ENCODE measurements around the gene LIFR. TPM values are rescaled to one million over a fixed set of nuclear protein-coding genes. Genes with fewer than 3 reads are reported as not detected.

LIFR gene
- polyA plus RNA-seq, 1 donor from 2014 or later, result 5.8 TPM

GRCh38 chr5:38466424-38467189 lies 89.8 kb downstream of the LIFR start:
- H3K9me2 ChIP-seq (ENCODE audit: insufficient read depth, low read length), result no peaks in the 10 kb centered on the region
- H3K4me3 ChIP-seq (ENCODE audit: low read length), result no peak overlapping the region
- H4K20me1 ChIP-seq (ENCODE audit: insufficient read depth), result no peaks in the 10 kb centered on the region
- no peak for TF ChIP-seq SMC3 (conservative IDR thresholded peaks at IDR 0.05; ENCODE audit: poor library complexity)
- no peak for TF ChIP-seq EZH2 (IDR thresholded peaks at IDR 0.05; ENCODE audit: borderline replicate concordance, insufficient read depth, low read length, poor library complexity, severe bottlenecking)
- TF ChIP-seq EP300 (conservative IDR thresholded peaks at IDR 0.05; ENCODE audit: poor library complexity, severe bottlenecking), result no peak
- no peak for TF ChIP-seq RAD21 (conservative IDR thresholded peaks at IDR 0.05)
- TF ChIP-seq REST (IDR thresholded peaks at IDR 0.05; ENCODE audit: borderline replicate concordance), result no peak
- TF ChIP-seq CTCF (IDR thresholded peaks at IDR 0.05; ENCODE audit: poor library complexity, severe bottlenecking), result no peak
- TF ChIP-seq TAF1 (IDR thresholded peaks at IDR 0.05; ENCODE audit: low read depth), result no peak
- TF ChIP-seq POLR2AphosphoS5 (IDR thresholded peaks at IDR 0.05), result no peak
- no peak for TF ChIP-seq MXI1 (conservative IDR thresholded peaks at IDR 0.05; ENCODE audit: poor library complexity, severe bottlenecking)
- H2AFZ ChIP-seq (ENCODE audit: low read depth, low read length), result no peak overlapping the region
- no peaks in the 10 kb centered on the region for H3K27me3 ChIP-seq (ENCODE audit: insufficient read depth, low read depth, low read length)
- peaks cover 5% of the 10 kb centered on the region for H3F3A ChIP-seq (ENCODE audit: insufficient read depth, low read length, poor library complexity, severe bottlenecking)
- no peaks in the 10 kb centered on the region for H3K36me3 ChIP-seq (ENCODE audit: insufficient read depth, low read length)
- no peaks in the 10 kb centered on the region for H3K9me3 ChIP-seq (ENCODE audit: low read length)
- no peaks in the 10 kb centered on the region for H3K79me2 ChIP-seq (replicated peaks; ENCODE audit: insufficient read depth, low read length)
- no peak overlapping the region for H3K27ac ChIP-seq (ENCODE audit: low read length)
- H3K4me2 ChIP-seq (ENCODE audit: low read length), result no peak overlapping the region
- no peak overlapping the region for H3K9ac ChIP-seq (ENCODE audit: low read length)

GRCh38 chr5:38465702-38466423 lies 90.6 kb downstream of the LIFR start:
- no peaks in the 10 kb centered on the region for H3K27me3 ChIP-seq (ENCODE audit: insufficient read depth, low read depth, low read length)
- H2AFZ ChIP-seq (ENCODE audit: low read depth, low read length), result no peak overlapping the region
- H3F3A ChIP-seq (ENCODE audit: insufficient read depth, low read length, poor library complexity, severe bottlenecking), result peaks cover 5% of the 10 kb centered on the region
- no peaks in the 10 kb centered on the region for H3K79me2 ChIP-seq (replicated peaks; ENCODE audit: insufficient read depth, low read length)
- H3K4me2 ChIP-seq (ENCODE audit: low read length), result no peak overlapping the region
- no peak overlapping the region for H3K27ac ChIP-seq (ENCODE audit: low read length)
- H3K9me3 ChIP-seq (ENCODE audit: low read length), result no peaks in the 10 kb centered on the region
- no peaks in the 10 kb centered on the region for H3K9me2 ChIP-seq (ENCODE audit: insufficient read depth, low read length)
- H3K4me3 ChIP-seq (ENCODE audit: low read length), result no peak overlapping the region
- TF ChIP-seq EZH2 (IDR thresholded peaks at IDR 0.05; ENCODE audit: borderline replicate concordance, insufficient read depth, low read length, poor library complexity, severe bottlenecking) (no peak), SMC3 (conservative IDR thresholded peaks at IDR 0.05; ENCODE audit: poor library complexity) (no peak), CTCF (IDR thresholded peaks at IDR 0.05; ENCODE audit: poor library complexity, severe bottlenecking) (no peak), RAD21 (conservative IDR thresholded peaks at IDR 0.05) (no peak), EP300 (conservative IDR thresholded peaks at IDR 0.05; ENCODE audit: poor library complexity, severe bottlenecking) (no peak), MXI1 (conservative IDR thresholded peaks at IDR 0.05; ENCODE audit: poor library complexity, severe bottlenecking) (no peak), REST (IDR thresholded peaks at IDR 0.05; ENCODE audit: borderline replicate concordance) (no peak), POLR2AphosphoS5 (IDR thresholded peaks at IDR 0.05) (no peak), TAF1 (IDR thresholded peaks at IDR 0.05; ENCODE audit: low read depth) (no peak)
- H3K9ac ChIP-seq (ENCODE audit: low read length), result no peak overlapping the region
- no peaks in the 10 kb centered on the region for H3K36me3 ChIP-seq (ENCODE audit: insufficient read depth, low read length)
- no peaks in the 10 kb centered on the region for H4K20me1 ChIP-seq (ENCODE audit: insufficient read depth)

Measured in neural cell (in vitro differentiated cells).